D341Med (cell line): Measurements from ENCODE around the gene EIF4A2.
A peak's percentile ranks its signal among the peaks of the same experiment; 100 is the strongest.

Experiments used
- DNase-seq: peaks from one replicate; pipeline ENCODE4 v3.0.0; 2012; ENCODE audit warnings: low spot score

Gene EIF4A2

GRCh38 chr3:186783058-186783730, at the start of gene EIF4A2:
TSS of gene EIF4A2 (plus strand) at chr3:186783577. CDS start at chr3:186783611, 34 bp downstream.
- DNase-seq = peak; percentile 95

DNA sequence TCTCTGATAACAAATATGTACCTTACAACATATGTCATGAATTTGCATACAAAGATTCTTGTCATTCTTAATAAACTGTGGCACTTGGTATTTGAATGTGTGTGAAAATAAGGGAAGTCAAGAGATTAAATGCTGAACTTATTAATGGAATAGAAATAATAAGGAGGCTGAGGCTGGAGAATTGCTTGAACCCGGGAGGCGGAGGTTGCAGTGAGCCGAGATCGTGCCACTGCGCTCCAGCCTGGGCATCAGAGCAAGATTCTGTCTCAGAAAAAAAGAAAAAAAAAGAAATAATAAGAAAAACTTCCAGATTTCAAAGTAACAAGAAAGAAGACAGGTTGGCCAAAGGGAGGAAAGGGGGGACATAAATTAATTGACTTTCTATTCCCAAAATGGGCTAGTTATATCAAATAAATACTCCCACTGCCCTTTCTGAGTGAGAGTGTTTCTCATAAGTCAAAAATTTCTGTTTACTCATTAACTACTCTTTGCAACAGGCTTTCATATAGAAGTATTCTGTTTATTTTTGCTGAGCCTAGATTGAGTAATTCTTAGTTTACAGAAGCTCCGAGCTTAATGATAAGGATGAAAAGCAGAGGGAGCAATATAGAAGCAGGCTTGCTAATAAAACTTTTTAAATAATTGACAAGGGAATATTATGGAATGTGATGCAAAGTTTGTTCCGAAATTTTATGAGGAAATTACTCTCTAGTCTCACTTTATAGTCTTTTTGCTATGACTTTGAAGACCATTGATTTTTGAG, 40.6 kb upstream of the EIF4A2 start:
- DNase-seq = no peak

GRCh38 chr3:186743666-186744065, 39.7 kb upstream of the EIF4A2 start:
- no peak for DNase-seq

DNA sequence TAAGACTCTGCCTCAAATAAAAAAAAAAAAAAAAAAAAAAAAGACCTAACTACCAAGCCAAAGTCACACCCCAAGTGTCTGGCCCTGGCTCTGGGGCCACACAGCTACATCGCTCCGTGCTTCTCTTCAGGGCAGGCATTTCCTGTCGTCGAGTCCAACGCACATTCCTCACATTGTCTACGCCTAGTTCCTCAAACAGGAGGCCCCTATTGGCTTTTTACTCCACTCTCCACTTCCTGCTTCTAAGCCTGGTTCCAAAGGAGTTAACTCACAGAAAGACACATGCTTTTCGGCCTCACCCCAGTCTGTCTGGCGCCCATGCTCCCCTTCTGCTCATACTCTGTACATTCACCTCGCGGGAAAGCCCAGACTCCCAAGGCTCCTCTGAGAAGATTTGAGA, 37.4 kb upstream of the EIF4A2 start:
- DNase-seq = no peak

DNA sequence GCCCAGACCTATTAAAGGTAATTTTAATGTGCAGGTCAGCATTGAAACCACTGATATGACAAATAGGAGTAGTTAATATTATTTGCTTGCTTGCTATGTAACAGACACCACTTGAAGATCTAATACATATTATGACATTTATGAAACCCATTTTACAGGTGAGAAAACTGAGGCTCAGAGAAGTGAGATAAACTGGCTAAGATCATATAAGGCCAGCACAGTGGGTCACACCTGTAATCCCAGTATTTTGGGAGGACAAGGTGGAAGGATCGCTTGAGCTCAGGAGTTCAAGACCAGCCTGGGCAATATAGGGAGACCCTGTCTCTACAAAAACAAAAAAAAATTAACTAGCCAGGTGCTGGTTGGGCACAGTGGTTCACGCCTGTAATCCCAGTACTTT, 33.1 kb upstream of the EIF4A2 start:
- no peak for DNase-seq

GRCh38 chr3:186751480-186751879, 31.9 kb upstream of the EIF4A2 start:
- DNase-seq = no peak

- no peak for DNase-seq
Measured at GRCh38 chr3:186754006-186754405, 29.4 kb upstream of the EIF4A2 start.

GRCh38 chr3:186754871-186755270, 28.5 kb upstream of the EIF4A2 start:
- no peak for DNase-seq

- no peak for DNase-seq
Measured at GRCh38 chr3:186757214-186757613, 26.2 kb upstream of the EIF4A2 start.

DNA sequence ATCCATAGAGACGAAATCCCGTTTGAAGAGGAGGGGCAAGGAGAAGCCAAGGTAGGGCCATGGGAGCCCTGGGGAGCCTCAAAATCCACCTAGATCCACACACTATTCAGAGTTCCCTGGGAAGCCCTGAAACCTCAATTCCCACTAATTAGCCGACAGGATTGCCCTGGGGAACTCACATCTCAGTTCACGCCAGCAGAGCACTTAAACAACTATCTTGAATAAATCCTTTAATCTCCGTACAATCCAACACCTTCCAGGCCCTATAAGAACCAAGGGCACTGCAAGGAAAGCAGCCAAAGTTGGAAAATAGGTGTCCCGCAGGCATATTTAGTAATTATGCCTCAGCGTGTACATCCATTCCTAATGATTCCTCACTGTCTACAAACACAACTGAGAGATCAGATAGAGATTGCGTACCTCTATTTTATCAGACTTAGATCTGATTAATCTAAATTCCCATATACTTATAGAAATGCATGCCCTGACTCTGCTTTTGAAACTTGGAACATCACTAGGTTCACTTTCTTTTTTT, 25.6 kb upstream of the EIF4A2 start:
- DNase-seq = peak; percentile 75

GRCh38 chr3:186759231-186759930, 24.0 kb upstream of the EIF4A2 start:
- no peak for DNase-seq

- DNase-seq = no peak
Measured at GRCh38 chr3:186760141-186760833, 23.1 kb upstream of the EIF4A2 start.

GRCh38 chr3:186760897-186761447, 22.4 kb upstream of the EIF4A2 start:
- no peak for DNase-seq

DNA sequence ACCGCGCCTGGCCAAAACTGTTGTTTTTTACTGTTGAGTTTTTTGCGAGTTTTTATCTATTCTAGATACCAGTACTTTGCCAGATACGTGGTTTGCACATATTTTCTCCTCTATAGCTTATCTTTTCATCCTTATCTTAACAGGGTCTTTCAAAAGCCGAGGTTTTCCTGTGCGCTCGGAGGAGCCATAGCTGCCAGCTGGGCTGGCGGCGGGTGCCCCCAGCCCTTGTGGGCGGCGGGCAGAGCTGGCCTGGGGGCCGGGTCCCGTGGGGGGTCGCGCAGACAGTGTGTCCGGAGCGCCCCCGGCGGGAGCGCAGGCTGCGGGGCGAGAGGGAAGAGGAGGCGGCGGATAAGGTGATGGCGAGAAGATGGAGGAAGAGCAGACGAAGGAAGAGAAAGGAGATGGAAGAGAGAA, 11.1 kb upstream of the EIF4A2 start:
- peak; percentile 28 for DNase-seq

DNA sequence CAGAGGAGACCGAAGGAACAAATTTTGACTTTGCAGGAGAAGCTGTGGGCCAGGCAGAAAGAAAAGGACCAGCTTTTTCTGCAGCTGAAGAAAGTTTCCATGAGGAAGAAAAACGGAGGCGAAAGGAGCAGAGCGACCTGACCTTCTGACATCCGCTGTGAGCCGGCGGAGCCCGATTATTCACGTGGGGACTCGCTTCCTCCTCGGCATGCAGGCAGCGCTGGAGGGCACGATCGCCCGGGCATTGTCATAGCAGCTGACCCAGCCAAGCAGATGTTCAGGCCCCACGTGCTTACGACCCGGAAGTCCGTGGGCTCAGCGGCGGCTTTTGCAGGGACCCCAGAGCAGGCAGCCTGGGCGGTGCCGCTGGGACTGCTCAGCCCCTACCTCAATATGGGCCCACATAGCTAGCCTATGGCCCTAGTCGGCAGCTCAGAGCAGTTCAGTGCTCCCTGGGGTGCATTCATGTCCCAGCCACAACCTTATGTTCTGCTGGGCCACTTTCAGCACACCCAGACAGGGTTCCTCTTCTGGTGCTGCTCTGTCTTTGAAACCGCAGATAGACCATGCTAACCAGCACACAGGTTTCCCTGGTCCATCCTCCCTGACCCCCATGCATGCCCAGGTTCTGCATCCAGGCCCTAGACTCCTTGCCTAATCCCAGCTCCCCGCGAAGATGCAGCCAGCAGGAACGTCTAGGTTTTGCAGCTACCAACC, 10.5 kb upstream of the EIF4A2 start:
- no peak for DNase-seq

DNA sequence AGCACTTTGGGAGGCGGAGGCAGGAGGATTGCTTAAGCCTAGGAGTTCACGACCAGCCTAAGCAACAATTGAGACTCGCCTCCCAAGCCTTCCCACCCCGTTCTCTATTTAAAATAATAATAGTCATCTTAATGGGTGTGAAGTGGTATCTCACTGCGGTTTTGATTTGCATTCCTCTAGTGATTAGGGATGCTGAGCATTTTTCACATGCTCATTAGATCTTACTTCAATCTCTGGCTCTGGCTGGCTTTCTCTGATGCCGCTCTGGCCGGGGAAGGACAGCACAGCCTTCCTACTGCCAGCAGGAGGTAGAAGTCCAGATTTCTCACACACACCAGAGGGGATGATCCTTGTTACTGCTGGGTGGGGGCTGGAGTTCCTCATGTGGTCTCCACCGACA, 7.4 kb upstream of the EIF4A2 start:
- no peak for DNase-seq

GRCh38 chr3:186779204-186779603, 4.2 kb upstream of the EIF4A2 start:
- no peak for DNase-seq

- DNase-seq = no peak
Measured at GRCh38 chr3:186782542-186783057, 777 bp upstream of the EIF4A2 start.

DNA sequence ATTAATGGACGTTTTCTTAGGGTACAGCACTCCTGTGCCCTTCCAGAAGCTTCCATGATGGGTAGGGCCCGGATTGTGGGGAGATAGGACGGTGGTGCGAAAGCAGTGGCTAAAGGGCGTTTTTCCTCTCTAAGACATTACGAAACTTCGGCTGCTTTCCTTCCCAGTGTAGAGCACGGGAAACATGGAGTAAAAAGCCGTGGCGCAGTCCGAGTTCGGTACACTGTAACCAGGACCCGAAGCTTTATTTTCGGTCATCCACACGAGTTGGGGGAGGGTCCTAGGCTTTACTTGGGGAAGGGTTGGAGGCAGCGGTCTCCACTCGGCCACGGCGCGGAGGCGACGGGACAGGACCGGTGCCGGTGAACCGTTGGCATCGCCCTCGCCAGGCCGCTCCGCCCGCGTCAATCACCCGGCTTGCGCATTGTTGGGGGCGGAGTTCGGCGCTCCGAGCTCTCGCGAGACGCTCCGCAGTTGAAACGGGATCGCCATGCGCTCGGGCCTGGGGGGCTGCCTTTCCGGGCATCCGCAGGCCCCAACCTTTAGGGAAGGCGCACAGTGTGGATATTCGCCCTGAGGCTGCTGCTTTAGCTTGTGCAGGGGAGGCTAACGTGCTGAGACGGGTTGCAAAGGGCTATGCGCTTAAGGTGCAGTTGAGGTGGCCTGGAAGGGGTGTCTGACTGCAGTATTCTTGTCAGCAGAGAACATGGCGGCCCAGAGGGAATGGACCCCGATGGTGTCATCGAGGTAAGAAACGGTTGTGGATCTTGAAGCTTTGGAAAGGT, 546 bp downstream of the EIF4A2 start:
- DNase-seq = peak; percentile 84
